ENCODE measurements around the gene HMG20B.

- no peak for TF ChIP-seq POLR2A (IDR thresholded peaks at IDR 0.05)
- no peak for TF ChIP-seq CTCF (IDR thresholded peaks at IDR 0.05)
- no peak for TF ChIP-seq EP300 (IDR thresholded peaks at IDR 0.05)
- TF ChIP-seq POLR2AphosphoS5 (IDR thresholded peaks at IDR 0.05) = no peak
These were observed 46.9 kb downstream of the HMG20B start for GRCh38 chr19:3619631-3620012.
